Nephron progenitor cell (in vitro differentiated cells): ENCODE results near the gene RPL27A.

Source experiments
- DNase-seq: peaks from one replicate; pipeline ENCODE4 v3.0.0; 2021
- H3K27ac Mint-ChIP-seq: 2 replicates; pipeline ENCODE4 v1.8.0; 2021; ENCODE audit warnings: mild to moderate bottlenecking, moderate library complexity, mixed read lengths
- H3K27me3 Mint-ChIP-seq: 2 replicates; pipeline ENCODE4 v1.8.0; 2021; ENCODE audit warnings: mild to moderate bottlenecking, low read depth, mixed read lengths; ENCODE audit not compliant: poor library complexity
- H3K36me3 Mint-ChIP-seq: 2 replicates; pipeline ENCODE4 v1.8.0; 2021; ENCODE audit warnings: low read depth, mixed read lengths
- H3K4me1 Mint-ChIP-seq: 2 replicates; pipeline ENCODE4 v1.8.0; 2021; ENCODE audit warnings: mixed read lengths
- H3K4me3 Mint-ChIP-seq: 2 replicates; pipeline ENCODE4 v1.8.0; 2021; ENCODE audit warnings: mild to moderate bottlenecking, moderate library complexity, mixed read lengths
- H3K9me3 Mint-ChIP-seq: 2 replicates; pipeline ENCODE4 v1.8.0; 2021; ENCODE audit warnings: mild to moderate bottlenecking, moderate library complexity, mixed read lengths
- CTCF ChIP-seq: fragments of 200-600 bp; sonication (generic); IDR thresholded peaks from 2 replicates; pipeline ENCODE4 v1.5.0; 2021; ENCODE audit warnings: antibody characterized with exemption

RPL27A gene

GRCh38 chr11:8719211-8719649, 36.6 kb downstream of the RPL27A start:
- Mint-ChIP-seq H3K27ac (peak overlapping the region; percentile 92), H3K27me3 (no peaks in the 10 kb centered on the region), H3K36me3 (peaks cover 34% of the 10 kb centered on the region), H3K4me3 (no peak overlapping the region), H3K4me1 (peaks cover 79% of the 10 kb centered on the region), H3K9me3 (no peaks in the 10 kb centered on the region)
- TF ChIP-seq CTCF, result no peak
- DNase-seq, result no peak

- H3K27ac Mint-ChIP-seq, result no peak overlapping the region
Measured at GRCh38 chr11:8719721-8720120, 37.1 kb downstream of the RPL27A start.

GRCh38 chr11:8720352-8720751, 37.8 kb downstream of the RPL27A start:
- Mint-ChIP-seq H3K27ac (peak overlapping the region; percentile 92), H3K4me3 (no peak overlapping the region), H3K27me3 (no peaks in the 10 kb centered on the region), H3K4me1 (peaks cover 83% of the 10 kb centered on the region), H3K36me3 (peaks cover 25% of the 10 kb centered on the region), H3K9me3 (no peaks in the 10 kb centered on the region)
- no peak for DNase-seq
- no peak for TF ChIP-seq CTCF

More at GRCh38 chr11:8719721-8720120, 37.1 kb downstream of the RPL27A start:
- H3K4me3 Mint-ChIP-seq, result no peak overlapping the region
- H3K9me3 Mint-ChIP-seq, result no peaks in the 10 kb centered on the region
- peaks cover 84% of the 10 kb centered on the region for H3K4me1 Mint-ChIP-seq
- H3K27me3 Mint-ChIP-seq, result no peaks in the 10 kb centered on the region
- TF ChIP-seq CTCF, result no peak
- peaks cover 31% of the 10 kb centered on the region for H3K36me3 Mint-ChIP-seq
- no peak for DNase-seq

- Mint-ChIP-seq H3K27me3 (no peaks in the 10 kb centered on the region), H3K36me3 (peaks cover 27% of the 10 kb centered on the region), H3K4me1 (peaks cover 82% of the 10 kb centered on the region), H3K27ac (peak overlapping the region; percentile 92), H3K9me3 (no peaks in the 10 kb centered on the region), H3K4me3 (no peak overlapping the region)
- no peak for DNase-seq
- no peak for TF ChIP-seq CTCF
Measured at GRCh38 chr11:8720868-8721608, 38.4 kb downstream of the RPL27A start.

GRCh38 chr11:8721609-8722500, 39.3 kb downstream of the RPL27A start:
- H3K4me3 Mint-ChIP-seq, result no peak overlapping the region
- peak overlapping the region; percentile 97 for H3K27ac Mint-ChIP-seq
- peaks cover 23% of the 10 kb centered on the region for H3K36me3 Mint-ChIP-seq
- H3K9me3 Mint-ChIP-seq, result no peaks in the 10 kb centered on the region
- no peak for TF ChIP-seq CTCF
- H3K27me3 Mint-ChIP-seq, result no peaks in the 10 kb centered on the region
- H3K4me1 Mint-ChIP-seq, result peaks cover 75% of the 10 kb centered on the region
- DNase-seq, result no peak
